Measurements from ENCODE around the gene ARID2. TPM values are rescaled to one million over a fixed set of nuclear protein-coding genes. Genes with fewer than 3 reads are reported as not detected.

Gene ARID2
- total and polyA plus RNA-seq, 2 experiments from 2014 or later = 26.5 to 54.9 TPM

GRCh38 chr12:45732250-45732649 lies 2.7 kb downstream of the ARID2 start:
- H3K4me1 Mint-ChIP-seq = peaks cover 18% of the 10 kb centered on the region
- TF ChIP-seq POLR2AphosphoS5 (IDR thresholded peaks at IDR 0.05; ENCODE audit: low read depth) (no peak), NANOG (IDR thresholded peaks at IDR 0.05; ENCODE audit: borderline replicate concordance) (no peak)
- DNase-seq (ENCODE audit: low spot score) = no peak
- Histone ChIP-seq H3K4me2 (peak overlapping the region; percentile 80), H3K27ac (ENCODE audit: low read depth) (peak overlapping the region; percentile 40), H3K9me2 (ENCODE audit: insufficient read depth) (no peaks in the 10 kb centered on the region), H3F3A (replicated peaks; ENCODE audit: low read depth) (no peaks in the 10 kb centered on the region), H2AFZ (no peak overlapping the region), H3K79me2 (replicated peaks; ENCODE audit: insufficient read depth) (peaks cover 55% of the 10 kb centered on the region), H3K27me3 (ENCODE audit: insufficient read depth) (no peaks in the 10 kb centered on the region), H3K4me1 (ENCODE audit: insufficient read depth) (peaks cover 16% of the 10 kb centered on the region), H4K20me1 (replicated peaks; ENCODE audit: insufficient read depth) (peaks cover 7% of the 10 kb centered on the region; the same call in 1 of the 2 replicates), H3K4me3 (peak overlapping the region; percentile 74), H3K36me3 (ENCODE audit: insufficient read depth) (no peaks in the 10 kb centered on the region)
- ATAC-seq = no peak
- peak overlapping the region; percentile 37; the same call in 1 of the 2 replicates for H3K27ac Mint-ChIP-seq
- peaks cover 9% of the 10 kb centered on the region for H3K27me3 Mint-ChIP-seq (ENCODE audit: insufficient read depth, low read depth, poor library complexity)
- peak overlapping the region; percentile 83 for H3K4me3 Mint-ChIP-seq
- peaks cover 8% of the 10 kb centered on the region; the same call in 1 of the 3 replicates for H3K9me3 Mint-ChIP-seq
- H3K36me3 Mint-ChIP-seq (ENCODE audit: low read depth) = peaks cover 50% of the 10 kb centered on the region

GRCh38 chr12:45732936-45733335 lies 3.4 kb downstream of the ARID2 start:
- no peaks in the 10 kb centered on the region for H3K36me3 ChIP-seq (ENCODE audit: insufficient read depth)
- peaks cover 62% of the 10 kb centered on the region for H3K79me2 ChIP-seq (replicated peaks; ENCODE audit: insufficient read depth)
- H3K4me1 ChIP-seq (ENCODE audit: insufficient read depth) = peaks cover 16% of the 10 kb centered on the region
- Mint-ChIP-seq H3K4me1 (peaks cover 18% of the 10 kb centered on the region), H3K27me3 (ENCODE audit: insufficient read depth, low read depth, poor library complexity) (peaks cover 2% of the 10 kb centered on the region), H3K27ac (no peak overlapping the region), H3K4me3 (peak overlapping the region; percentile 62), H3K36me3 (ENCODE audit: low read depth) (peaks cover 55% of the 10 kb centered on the region), H3K9me3 (peaks cover 10% of the 10 kb centered on the region; the same call in 1 of the 3 replicates)
- H4K20me1 ChIP-seq (replicated peaks; ENCODE audit: insufficient read depth) = peaks cover 7% of the 10 kb centered on the region; the same call in 1 of the 2 replicates
- no peaks in the 10 kb centered on the region for H3K27me3 ChIP-seq (ENCODE audit: insufficient read depth)
- peak overlapping the region; percentile 80 for H3K4me2 ChIP-seq
- 0 out of 2 replicates have a peak overlapping the region, but pooled peaks have one; percentile 74 for H3K4me3 ChIP-seq
- H3K27ac ChIP-seq (ENCODE audit: low read depth) = no peak overlapping the region
- H2AFZ ChIP-seq = no peak overlapping the region
- H3K9me2 ChIP-seq (ENCODE audit: insufficient read depth) = no peaks in the 10 kb centered on the region
- no peaks in the 10 kb centered on the region for H3F3A ChIP-seq (replicated peaks; ENCODE audit: low read depth)
- no peak for ATAC-seq
- no peak for DNase-seq (ENCODE audit: low spot score)
- TF ChIP-seq POLR2AphosphoS5 (IDR thresholded peaks at IDR 0.05; ENCODE audit: low read depth) (no peak), ZNF114 (CRISPR knock-in tag; IDR thresholded peaks at IDR 0.05) (no peak), ZNF462 (CRISPR knock-in tag; IDR thresholded peaks at IDR 0.05) (no peak), CREB1 (CRISPR knock-in tag; IDR thresholded peaks at IDR 0.05; ENCODE audit: low read depth) (no peak), REST (IDR thresholded peaks at IDR 0.05; ENCODE audit: unreplicated experiment) (no peak), ETS1 (IDR thresholded peaks at IDR 0.05) (no peak), ZNF331 (CRISPR knock-in tag; IDR thresholded peaks at IDR 0.05; ENCODE audit: low read depth) (no peak), CTCF (conservative IDR thresholded peaks at IDR 0.05; ENCODE audit: low read depth in 2 of 2) (no peak), NANOG (IDR thresholded peaks at IDR 0.05; ENCODE audit: borderline replicate concordance) (no peak)
